HEK293T (cell line): Measurements from ENCODE around the gene UBE2E2.

Source experiments
- CTCF ChIA-PET: fragments of 350-600 bp; formaldehyde crosslinking; extraction: SDS; loops from one replicate; lab custom pipeline; 2021; ENCODE audit warnings: antibody characterized with exemption, inconsistent platforms; lab: Yijun Ruan, JAX
- POLR2A ChIA-PET: fragments of 350-600 bp; formaldehyde crosslinking; extraction: SDS; loops from one replicate; lab custom pipeline; 2020; ENCODE audit warnings: antibody characterized with exemption, inconsistent platforms; lab: Yijun Ruan, JAX
- DNase-seq: peaks from one replicate; pipeline ENCODE4 v3.0.0; 2012; ENCODE audit warnings: mixed read lengths; ENCODE audit errors: extremely low spot score
- ARNT ChIP-seq: fragments of 450-650 bp; IDR thresholded peaks from 2 replicates; pipeline ENCODE4 v1.6.1; 2017; ENCODE audit warnings: mild to moderate bottlenecking
- BHLHE40 ChIP-seq: fragments of 450-650 bp; IDR thresholded peaks from 2 replicates; pipeline ENCODE4 v1.6.1; 2016; ENCODE audit warnings: mild to moderate bottlenecking, moderate library complexity, borderline replicate concordance
- CTBP1 ChIP-seq: fragments of 450-650 bp; IDR thresholded peaks from 2 replicates; pipeline ENCODE4 v1.6.1; 2016; ENCODE audit warnings: borderline replicate concordance
- ELF4 ChIP-seq: fragments of 450-650 bp; IDR thresholded peaks from 2 replicates; pipeline ENCODE4 v1.6.1; 2017; ENCODE audit warnings: antibody characterized with exemption
- FOXA1 ChIP-seq: fragments of 450-650 bp; IDR thresholded peaks from 2 replicates; pipeline ENCODE4 v1.6.1; 2016; ENCODE audit warnings: mild to moderate bottlenecking
- FOXK2 ChIP-seq: fragments of 450-650 bp; IDR thresholded peaks from 2 replicates; pipeline ENCODE4 v1.6.1; 2016; ENCODE audit warnings: mild to moderate bottlenecking
- FOXM1 ChIP-seq: fragments of 450-650 bp; IDR thresholded peaks from 2 replicates; pipeline ENCODE4 v1.6.1; 2017; ENCODE audit warnings: mild to moderate bottlenecking, borderline replicate concordance
- HDGF ChIP-seq: fragments of 450-650 bp; IDR thresholded peaks from 2 replicates; pipeline ENCODE4 v1.6.1; 2017; ENCODE audit warnings: antibody characterized with exemption, borderline replicate concordance
- L3MBTL2 ChIP-seq: fragments of 450-650 bp; conservative IDR thresholded peaks from 2 replicates; pipeline ENCODE4 v1.6.1; 2016; ENCODE audit warnings: mild to moderate bottlenecking
- LEF1 ChIP-seq: fragments of 450-650 bp; IDR thresholded peaks from 2 replicates; pipeline ENCODE4 v1.6.1; 2017; ENCODE audit warnings: mild to moderate bottlenecking, borderline replicate concordance
- NFRKB ChIP-seq: fragments of 450-650 bp; IDR thresholded peaks from 2 replicates; pipeline ENCODE4 v1.6.1; 2016; ENCODE audit warnings: mild to moderate bottlenecking, moderate library complexity
- PKNOX1 ChIP-seq: fragments of 450-650 bp; IDR thresholded peaks from 2 replicates; pipeline ENCODE4 v1.6.1; 2016
- SP1 ChIP-seq: fragments of 450-650 bp; IDR thresholded peaks from 2 replicates; pipeline ENCODE4 v1.6.1; 2017
- SUZ12 ChIP-seq: fragments of 450-650 bp; IDR thresholded peaks from 2 replicates; pipeline ENCODE4 v1.6.1; 2016; ENCODE audit warnings: mild to moderate bottlenecking
- TARDBP ChIP-seq: fragments of 450-650 bp; IDR thresholded peaks from 2 replicates; pipeline ENCODE4 v1.6.1; 2016
- ZNF384 ChIP-seq: fragments of 450-650 bp; IDR thresholded peaks from 2 replicates; pipeline ENCODE4 v1.6.1; 2016

UBE2E2 gene

GRCh38 chr3:23637339-23637738 lies 434.2 kb downstream of the UBE2E2 start:
- ChIA-PET CTCF (no interaction called here), POLR2A (no interaction called here)
- no peak for DNase-seq
- no peak for TF ChIP-seq SP1
- no peak for TF ChIP-seq ELF4
- TF ChIP-seq L3MBTL2 = no peak
- TF ChIP-seq HDGF = no peak

DNA sequence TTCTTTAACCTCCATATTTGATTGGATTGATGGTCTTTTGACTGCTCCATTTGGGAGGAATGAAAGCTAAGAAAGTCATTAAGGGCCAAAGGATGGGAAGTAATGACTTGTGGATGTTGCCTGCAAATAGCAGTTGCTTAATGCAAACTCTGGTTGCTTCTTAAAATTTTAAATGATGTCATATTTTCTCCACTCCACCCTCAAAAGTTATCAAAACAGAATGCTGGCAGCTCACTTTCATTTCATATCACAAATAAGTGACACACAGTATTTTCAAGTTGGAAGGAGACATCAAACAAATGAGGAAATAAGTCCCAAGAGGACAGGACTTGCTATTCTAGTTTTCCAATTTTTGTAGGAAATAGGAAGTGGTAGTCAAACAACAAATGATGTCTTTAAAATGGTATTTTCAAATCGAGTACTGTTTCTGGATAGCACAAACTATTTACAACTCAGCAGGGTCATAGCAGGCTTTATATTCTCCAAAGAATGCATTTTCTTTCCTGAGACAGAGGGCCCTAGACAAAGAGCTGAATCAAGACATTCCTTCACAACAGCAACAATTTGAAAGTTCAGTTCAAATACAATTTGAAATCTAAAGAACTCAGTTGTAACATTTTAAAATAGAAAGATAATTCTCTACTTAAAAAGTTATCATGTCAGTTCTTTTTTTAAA lies 437.5 kb downstream of the UBE2E2 start:
- CTCF ChIA-PET = no interaction called here
- POLR2A ChIA-PET = no interaction called here
- DNase-seq = no peak
- TF ChIP-seq FOXA1 (no peak), FOXK2 (no peak), SUZ12 (no peak), ELF4 (no peak), BHLHE40 (no peak), NFRKB (no peak), CTBP1 (no peak), TARDBP (no peak), SP1 (no peak), ARNT (no peak), ZNF384 (no peak), LEF1 (no peak), PKNOX1 (no peak), L3MBTL2 (no peak), HDGF (no peak), FOXM1 (no peak)
